SK-N-SH treated with all-trans-retinoic acid at 6 μM for 48 hours (cell line): ENCODE measurements around the gene HK2.

Source experiments
- ATAC-seq: fragments of 200-7000 bp; cut with Tn5 transposase; 3 replicates; pipeline ENCODE4 v1.9.1; 2020; ENCODE audit warnings: mild to moderate bottlenecking, moderate library complexity
- ARNTL ChIP-seq: fragments of 450-650 bp; formaldehyde crosslinking; IDR thresholded peaks from 2 replicates; pipeline ENCODE4 v1.5.0; 2020; ENCODE audit warnings: low read depth, mild to moderate bottlenecking, moderate library complexity, borderline replicate concordance
- BACH2 ChIP-seq: fragments of 250-450 bp; sonication (Bioruptor Pico); IDR thresholded peaks from 2 replicates; pipeline ENCODE4 v1.9.0; 2021; ENCODE audit warnings: mild to moderate bottlenecking, borderline replicate concordance
- GLIS3 ChIP-seq: fragments of 250-450 bp; sonication (Bioruptor Pico); IDR thresholded peaks from 2 replicates; pipeline ENCODE4 v1.5.0; 2020; ENCODE audit warnings: mild to moderate bottlenecking, moderate library complexity
- ISL1 ChIP-seq: fragments of 250-450 bp; sonication (Bioruptor Pico); IDR thresholded peaks from 2 replicates; pipeline ENCODE4 v2.1.2; 2022; ENCODE audit warnings: mild to moderate bottlenecking, moderate library complexity
- OSR1 ChIP-seq: fragments of 250-450 bp; sonication (Bioruptor Pico); IDR thresholded peaks from 2 replicates; pipeline ENCODE4 v1.8.0; 2022; ENCODE audit warnings: moderate library complexity, mild to moderate bottlenecking, inconsistent platforms
- RARB ChIP-seq: fragments of 250-450 bp; sonication (Bioruptor Pico); IDR thresholded peaks from 2 replicates; pipeline ENCODE4 v1.8.0; 2021; ENCODE audit warnings: mild to moderate bottlenecking, moderate library complexity
- TCF4 ChIP-seq: fragments of 250-450 bp; sonication (Bioruptor Pico); IDR thresholded peaks from 2 replicates; pipeline ENCODE4 v1.8.0; 2021; ENCODE audit warnings: mild to moderate bottlenecking, moderate library complexity, borderline replicate concordance
- TOX ChIP-seq: fragments of 250-450 bp; sonication (Bioruptor Pico); IDR thresholded peaks from 2 replicates; pipeline ENCODE4 v1.8.0; 2021; ENCODE audit warnings: mild to moderate bottlenecking, moderate library complexity, borderline replicate concordance
- ZC3H10 ChIP-seq: fragments of 250-450 bp; sonication (Bioruptor Pico); IDR thresholded peaks from 2 replicates; pipeline ENCODE4 v1.5.1; 2021; ENCODE audit warnings: mild to moderate bottlenecking, moderate library complexity
- ZFP3 ChIP-seq: fragments of 250-450 bp; sonication (Bioruptor Pico); IDR thresholded peaks from 2 replicates; pipeline ENCODE4 v1.5.0; 2020; ENCODE audit warnings: mild to moderate bottlenecking, moderate library complexity
- ZNF565 ChIP-seq: fragments of 450-650 bp; formaldehyde crosslinking; conservative IDR thresholded peaks from 2 replicates; pipeline ENCODE4 v1.5.0; 2020; ENCODE audit warnings: low read depth, mild to moderate bottlenecking, moderate library complexity
- ZNF70 ChIP-seq: fragments of 450-650 bp; formaldehyde crosslinking; IDR thresholded peaks from 2 replicates; pipeline ENCODE4 v1.5.0; 2020; ENCODE audit warnings: mild to moderate bottlenecking, moderate library complexity
- ZNF8 ChIP-seq: fragments of 450-650 bp; formaldehyde crosslinking; IDR thresholded peaks from 2 replicates; pipeline ENCODE4 v1.5.0; 2020; ENCODE audit warnings: mild to moderate bottlenecking, moderate library complexity
- TF ChIP-seq, protein P1 (sequence below): fragments of 250-450 bp; sonication (Bioruptor Pico); IDR thresholded peaks from 2 replicates; pipeline ENCODE4 v1.8.0; 2020; ENCODE audit warnings: mild to moderate bottlenecking, moderate library complexity, borderline replicate concordance
- TF ChIP-seq, protein P2 (sequence below): fragments of 250-450 bp; sonication (Bioruptor Pico); IDR thresholded peaks from 2 replicates; pipeline ENCODE4 v1.5.0; 2020; ENCODE audit warnings: mild to moderate bottlenecking, moderate library complexity
- TF ChIP-seq, protein P3 (sequence below): fragments of 250-450 bp; sonication (Bioruptor Pico); IDR thresholded peaks from 2 replicates; pipeline ENCODE4 v1.5.1; 2021; ENCODE audit warnings: mild to moderate bottlenecking, moderate library complexity
- TF ChIP-seq, protein P4 (sequence below): fragments of 250-450 bp; sonication (Bioruptor Pico); IDR thresholded peaks from 2 replicates; pipeline ENCODE4 v1.8.0; 2021; ENCODE audit warnings: low read depth, mild to moderate bottlenecking, moderate library complexity, borderline replicate concordance

HK2 gene

DNA sequence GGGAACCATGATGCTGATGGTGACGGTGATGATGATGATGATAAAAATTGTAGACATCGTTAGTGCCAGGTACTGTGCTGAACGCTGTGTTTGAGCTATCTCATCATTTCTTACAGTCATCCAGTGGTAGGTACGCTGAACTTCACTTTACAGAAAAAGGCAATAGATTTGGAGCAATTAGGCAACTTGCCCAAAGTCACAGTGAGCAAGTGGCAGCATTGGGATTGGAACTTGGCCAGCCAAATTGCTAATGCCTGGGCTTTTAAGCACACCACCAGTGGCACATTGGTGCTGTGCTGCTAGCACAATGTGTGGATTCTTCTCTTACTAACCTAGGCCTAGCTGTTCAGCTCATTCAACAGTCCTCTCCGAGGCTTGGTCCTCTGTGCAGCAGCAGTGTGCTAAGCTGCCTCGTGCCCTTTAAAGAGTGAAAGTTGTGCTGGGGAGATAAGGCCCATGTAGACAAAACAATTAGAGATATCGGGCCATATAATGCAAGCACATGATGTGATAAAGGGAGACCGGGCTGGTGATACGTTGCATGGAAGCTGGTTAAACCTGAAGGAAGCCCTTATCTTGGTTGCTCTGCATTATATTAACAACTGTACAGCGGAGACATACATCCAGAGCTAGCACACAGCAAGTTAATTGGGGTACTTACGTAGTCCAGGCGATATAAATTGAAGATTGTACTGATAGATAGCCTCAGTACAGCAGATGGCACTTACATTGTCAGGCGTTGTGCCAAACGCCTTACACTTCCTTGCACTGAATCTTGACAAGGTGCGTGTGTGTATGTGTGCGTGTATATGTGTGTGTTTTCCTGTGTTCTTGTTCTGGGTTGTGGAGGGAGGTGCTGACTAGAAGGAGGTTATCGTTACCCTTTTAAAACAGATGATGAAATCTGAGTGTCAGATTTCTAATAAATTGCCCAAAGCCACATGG is 28.4 kb downstream of the HK2 start:
- TF ChIP-seq GLIS3 (CRISPR knock-in tag) (no peak), ZNF565 (CRISPR knock-in tag) (no peak), ZNF70 (peak; percentile 76), BACH2 (CRISPR knock-in tag) (no peak), ZC3H10 (CRISPR knock-in tag) (no peak), TCF4 (peak; percentile 91; the same call in 1 of the 2 replicates)
- TF ChIP-seq, protein P1, sequence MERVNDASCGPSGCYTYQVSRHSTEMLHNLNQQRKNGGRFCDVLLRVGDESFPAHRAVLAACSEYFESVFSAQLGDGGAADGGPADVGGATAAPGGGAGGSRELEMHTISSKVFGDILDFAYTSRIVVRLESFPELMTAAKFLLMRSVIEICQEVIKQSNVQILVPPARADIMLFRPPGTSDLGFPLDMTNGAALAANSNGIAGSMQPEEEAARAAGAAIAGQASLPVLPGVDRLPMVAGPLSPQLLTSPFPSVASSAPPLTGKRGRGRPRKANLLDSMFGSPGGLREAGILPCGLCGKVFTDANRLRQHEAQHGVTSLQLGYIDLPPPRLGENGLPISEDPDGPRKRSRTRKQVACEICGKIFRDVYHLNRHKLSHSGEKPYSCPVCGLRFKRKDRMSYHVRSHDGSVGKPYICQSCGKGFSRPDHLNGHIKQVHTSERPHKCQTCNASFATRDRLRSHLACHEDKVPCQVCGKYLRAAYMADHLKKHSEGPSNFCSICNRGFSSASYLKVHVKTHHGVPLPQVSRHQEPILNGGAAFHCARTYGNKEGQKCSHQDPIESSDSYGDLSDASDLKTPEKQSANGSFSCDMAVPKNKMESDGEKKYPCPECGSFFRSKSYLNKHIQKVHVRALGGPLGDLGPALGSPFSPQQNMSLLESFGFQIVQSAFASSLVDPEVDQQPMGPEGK (CRISPR knock-in tag) = no peak
- TF ChIP-seq, protein P2, sequence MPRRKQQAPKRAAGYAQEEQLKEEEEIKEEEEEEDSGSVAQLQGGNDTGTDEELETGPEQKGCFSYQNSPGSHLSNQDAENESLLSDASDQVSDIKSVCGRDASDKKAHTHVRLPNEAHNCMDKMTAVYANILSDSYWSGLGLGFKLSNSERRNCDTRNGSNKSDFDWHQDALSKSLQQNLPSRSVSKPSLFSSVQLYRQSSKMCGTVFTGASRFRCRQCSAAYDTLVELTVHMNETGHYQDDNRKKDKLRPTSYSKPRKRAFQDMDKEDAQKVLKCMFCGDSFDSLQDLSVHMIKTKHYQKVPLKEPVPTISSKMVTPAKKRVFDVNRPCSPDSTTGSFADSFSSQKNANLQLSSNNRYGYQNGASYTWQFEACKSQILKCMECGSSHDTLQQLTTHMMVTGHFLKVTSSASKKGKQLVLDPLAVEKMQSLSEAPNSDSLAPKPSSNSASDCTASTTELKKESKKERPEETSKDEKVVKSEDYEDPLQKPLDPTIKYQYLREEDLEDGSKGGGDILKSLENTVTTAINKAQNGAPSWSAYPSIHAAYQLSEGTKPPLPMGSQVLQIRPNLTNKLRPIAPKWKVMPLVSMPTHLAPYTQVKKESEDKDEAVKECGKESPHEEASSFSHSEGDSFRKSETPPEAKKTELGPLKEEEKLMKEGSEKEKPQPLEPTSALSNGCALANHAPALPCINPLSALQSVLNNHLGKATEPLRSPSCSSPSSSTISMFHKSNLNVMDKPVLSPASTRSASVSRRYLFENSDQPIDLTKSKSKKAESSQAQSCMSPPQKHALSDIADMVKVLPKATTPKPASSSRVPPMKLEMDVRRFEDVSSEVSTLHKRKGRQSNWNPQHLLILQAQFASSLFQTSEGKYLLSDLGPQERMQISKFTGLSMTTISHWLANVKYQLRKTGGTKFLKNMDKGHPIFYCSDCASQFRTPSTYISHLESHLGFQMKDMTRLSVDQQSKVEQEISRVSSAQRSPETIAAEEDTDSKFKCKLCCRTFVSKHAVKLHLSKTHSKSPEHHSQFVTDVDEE = peak; percentile 72; the same call in 1 of the 2 replicates
- TF ChIP-seq, protein P3, sequence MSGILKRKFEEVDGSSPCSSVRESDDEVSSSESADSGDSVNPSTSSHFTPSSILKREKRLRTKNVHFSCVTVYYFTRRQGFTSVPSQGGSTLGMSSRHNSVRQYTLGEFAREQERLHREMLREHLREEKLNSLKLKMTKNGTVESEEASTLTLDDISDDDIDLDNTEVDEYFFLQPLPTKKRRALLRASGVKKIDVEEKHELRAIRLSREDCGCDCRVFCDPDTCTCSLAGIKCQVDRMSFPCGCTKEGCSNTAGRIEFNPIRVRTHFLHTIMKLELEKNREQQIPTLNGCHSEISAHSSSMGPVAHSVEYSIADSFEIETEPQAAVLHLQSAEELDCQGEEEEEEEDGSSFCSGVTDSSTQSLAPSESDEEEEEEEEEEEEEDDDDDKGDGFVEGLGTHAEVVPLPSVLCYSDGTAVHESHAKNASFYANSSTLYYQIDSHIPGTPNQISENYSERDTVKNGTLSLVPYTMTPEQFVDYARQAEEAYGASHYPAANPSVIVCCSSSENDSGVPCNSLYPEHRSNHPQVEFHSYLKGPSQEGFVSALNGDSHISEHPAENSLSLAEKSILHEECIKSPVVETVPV (CRISPR knock-in tag) = no peak
- TF ChIP-seq, all 23 proteins: peak for 3
- ATAC-seq = peak; percentile 43; the same call in 1 of the 3 replicates

DNA sequence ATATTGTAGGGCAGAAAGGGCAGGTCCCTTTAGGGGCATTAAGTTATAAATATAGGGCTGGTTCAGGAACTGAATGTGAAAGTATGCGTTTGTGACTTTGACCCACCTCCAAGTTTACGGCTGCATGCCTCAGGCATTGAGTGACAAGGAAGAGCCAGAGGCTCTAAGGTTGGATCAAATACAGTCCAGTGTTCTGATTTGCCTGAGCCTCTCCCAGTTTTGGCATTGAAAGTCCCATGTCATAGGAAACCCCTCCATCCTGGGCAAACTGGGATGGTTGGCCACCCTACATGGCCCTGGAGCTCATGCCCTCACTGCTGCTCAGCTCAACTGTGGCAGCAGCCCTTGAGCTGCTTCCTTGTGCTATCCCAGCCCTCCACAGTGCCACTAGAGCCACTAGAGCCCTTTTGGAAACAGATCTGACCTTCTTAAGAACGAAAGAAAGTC is 29.9 kb downstream of the HK2 start:
- no peak for TF ChIP-seq ZFP3
- no peak for TF ChIP-seq GLIS3 (CRISPR knock-in tag)
- no peak for TF ChIP-seq ZNF8 (CRISPR knock-in tag)
- TF ChIP-seq, protein P3 (CRISPR knock-in tag) = no peak
- no peak for TF ChIP-seq ISL1
- no peak for TF ChIP-seq RARB (CRISPR knock-in tag)
- TF ChIP-seq, protein P1 (CRISPR knock-in tag) = no peak
- TF ChIP-seq, protein P2 = no peak
- no peak for TF ChIP-seq TOX (CRISPR knock-in tag)
- TF ChIP-seq ARNTL (CRISPR knock-in tag) = no peak
- TF ChIP-seq OSR1 = no peak
- TF ChIP-seq ZNF70 = no peak
- no peak for TF ChIP-seq BACH2 (CRISPR knock-in tag)
- TF ChIP-seq, protein P4, sequence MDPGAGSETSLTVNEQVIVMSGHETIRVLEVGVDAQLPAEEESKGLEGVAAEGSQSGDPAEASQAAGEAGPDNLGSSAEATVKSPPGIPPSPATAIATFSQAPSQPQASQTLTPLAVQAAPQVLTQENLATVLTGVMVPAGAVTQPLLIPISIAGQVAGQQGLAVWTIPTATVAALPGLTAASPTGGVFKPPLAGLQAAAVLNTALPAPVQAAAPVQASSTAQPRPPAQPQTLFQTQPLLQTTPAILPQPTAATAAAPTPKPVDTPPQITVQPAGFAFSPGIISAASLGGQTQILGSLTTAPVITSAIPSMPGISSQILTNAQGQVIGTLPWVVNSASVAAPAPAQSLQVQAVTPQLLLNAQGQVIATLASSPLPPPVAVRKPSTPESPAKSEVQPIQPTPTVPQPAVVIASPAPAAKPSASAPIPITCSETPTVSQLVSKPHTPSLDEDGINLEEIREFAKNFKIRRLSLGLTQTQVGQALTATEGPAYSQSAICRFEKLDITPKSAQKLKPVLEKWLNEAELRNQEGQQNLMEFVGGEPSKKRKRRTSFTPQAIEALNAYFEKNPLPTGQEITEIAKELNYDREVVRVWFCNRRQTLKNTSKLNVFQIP = no peak
- no peak for TF ChIP-seq ZNF565 (CRISPR knock-in tag)
- ATAC-seq = no peak
